Measurements from ENCODE around the gene MAPK11. TPM values are rescaled to one million over a fixed set of nuclear protein-coding genes. Genes with fewer than 3 reads are reported as not detected.

The MAPK11 gene
- total RNA-seq, 4 donors from 2014 or later: 2.4 to 5.7 (median 3.5) TPM

DNA sequence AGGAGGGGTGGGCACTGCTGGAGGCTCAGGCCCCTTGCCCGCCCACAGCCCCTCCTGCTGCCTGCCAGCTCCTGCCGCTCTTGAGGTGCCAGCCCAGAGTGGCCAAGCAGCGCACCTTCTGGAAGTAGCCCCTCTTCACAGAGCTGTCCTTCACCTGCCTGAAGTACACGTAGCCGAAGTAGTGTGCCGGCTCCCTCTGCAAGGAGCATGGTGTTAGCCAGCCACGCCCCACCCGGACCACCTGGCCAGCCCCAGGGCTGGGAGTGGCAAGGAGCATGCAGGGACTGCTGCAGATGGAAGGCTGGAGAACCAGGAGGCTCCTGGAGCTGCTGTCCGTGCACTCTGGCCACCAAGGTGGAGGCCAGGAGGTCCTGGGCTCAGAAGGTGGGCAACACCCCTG is 47.0 kb upstream of the MAPK11 start:
- intact Hi-C loops (cut with DNase I): no loop called here
- 83 to 92% methylated on average over 1 to 4 of the region's 9 CpGs for WGBS, 2 donors

DNA sequence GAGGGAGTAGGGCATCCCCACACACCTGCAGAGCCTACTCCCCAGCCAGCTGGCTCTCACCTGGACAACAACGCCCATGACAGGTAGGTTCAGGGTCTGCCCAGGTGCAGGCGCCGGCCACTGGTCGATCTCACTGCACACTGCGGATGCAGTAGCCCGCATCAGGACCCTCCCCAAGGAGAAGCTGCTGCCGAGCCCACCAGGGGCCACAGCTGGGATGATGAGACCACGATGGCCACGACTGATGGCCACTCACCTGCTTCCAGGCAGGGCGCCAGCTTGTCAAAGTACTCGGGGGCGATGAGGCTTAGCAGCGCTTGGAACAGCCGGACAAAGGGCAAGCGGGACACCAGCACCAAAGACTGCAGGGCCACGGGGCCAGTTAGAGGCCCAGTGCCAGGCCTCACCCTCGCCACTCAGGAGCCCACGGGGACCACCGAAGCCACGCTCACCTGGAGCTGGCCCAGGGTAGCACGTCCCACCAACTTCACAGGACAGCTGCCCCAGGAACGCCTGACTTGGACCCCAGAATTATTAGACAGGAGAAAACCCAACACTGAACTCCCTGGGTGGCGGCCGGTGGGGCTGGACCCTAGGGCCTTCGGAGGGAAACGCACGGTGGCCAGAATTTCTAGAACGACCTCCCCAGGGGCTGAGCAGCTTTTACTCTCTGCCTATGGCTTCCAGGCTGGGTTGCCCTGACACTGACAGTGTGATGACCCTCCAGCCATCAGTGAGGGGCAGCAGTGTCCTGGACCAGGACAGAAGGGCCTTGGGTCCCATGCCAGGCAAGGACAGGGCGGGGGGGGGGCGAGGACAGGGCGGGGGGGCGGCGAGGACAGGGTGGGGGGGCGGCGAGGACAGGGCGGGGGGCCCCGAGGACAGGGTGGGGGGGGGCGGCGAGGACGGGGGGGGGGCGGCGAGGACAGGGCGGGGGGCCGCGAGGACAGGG is 46.2 kb upstream of the MAPK11 start:
- WGBS, 2 donors: 80 to 91% methylated on average over 2 to 23 of the region's 45 CpGs
- TF ChIP-seq POLR2A (IDR thresholded peaks at IDR 0.05): no peak
- TF ChIP-seq, protein P1, sequence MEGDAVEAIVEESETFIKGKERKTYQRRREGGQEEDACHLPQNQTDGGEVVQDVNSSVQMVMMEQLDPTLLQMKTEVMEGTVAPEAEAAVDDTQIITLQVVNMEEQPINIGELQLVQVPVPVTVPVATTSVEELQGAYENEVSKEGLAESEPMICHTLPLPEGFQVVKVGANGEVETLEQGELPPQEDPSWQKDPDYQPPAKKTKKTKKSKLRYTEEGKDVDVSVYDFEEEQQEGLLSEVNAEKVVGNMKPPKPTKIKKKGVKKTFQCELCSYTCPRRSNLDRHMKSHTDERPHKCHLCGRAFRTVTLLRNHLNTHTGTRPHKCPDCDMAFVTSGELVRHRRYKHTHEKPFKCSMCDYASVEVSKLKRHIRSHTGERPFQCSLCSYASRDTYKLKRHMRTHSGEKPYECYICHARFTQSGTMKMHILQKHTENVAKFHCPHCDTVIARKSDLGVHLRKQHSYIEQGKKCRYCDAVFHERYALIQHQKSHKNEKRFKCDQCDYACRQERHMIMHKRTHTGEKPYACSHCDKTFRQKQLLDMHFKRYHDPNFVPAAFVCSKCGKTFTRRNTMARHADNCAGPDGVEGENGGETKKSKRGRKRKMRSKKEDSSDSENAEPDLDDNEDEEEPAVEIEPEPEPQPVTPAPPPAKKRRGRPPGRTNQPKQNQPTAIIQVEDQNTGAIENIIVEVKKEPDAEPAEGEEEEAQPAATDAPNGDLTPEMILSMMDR (IDR thresholded peaks at IDR 0.05): no peak

More for the DNA sequence above, 47.0 kb upstream of the MAPK11 start:
- Histone ChIP-seq H3K4me1 (peaks cover 8 to 28% (median 8%) of the 10 kb centered on the region in 3 donors), H3K4me3 (no peak overlapping the region), H3K36me3 (no peaks in the 10 kb centered on the region), H3K27ac (no peak overlapping the region), H3K27me3 (no peaks in the 10 kb centered on the region), H3K9me3 (no peaks in the 10 kb centered on the region)
- no peak for DNase-seq
- TF ChIP-seq, protein P1 (IDR thresholded peaks at IDR 0.05): no peak
- TF ChIP-seq POLR2A (IDR thresholded peaks at IDR 0.05): no peak

DNA sequence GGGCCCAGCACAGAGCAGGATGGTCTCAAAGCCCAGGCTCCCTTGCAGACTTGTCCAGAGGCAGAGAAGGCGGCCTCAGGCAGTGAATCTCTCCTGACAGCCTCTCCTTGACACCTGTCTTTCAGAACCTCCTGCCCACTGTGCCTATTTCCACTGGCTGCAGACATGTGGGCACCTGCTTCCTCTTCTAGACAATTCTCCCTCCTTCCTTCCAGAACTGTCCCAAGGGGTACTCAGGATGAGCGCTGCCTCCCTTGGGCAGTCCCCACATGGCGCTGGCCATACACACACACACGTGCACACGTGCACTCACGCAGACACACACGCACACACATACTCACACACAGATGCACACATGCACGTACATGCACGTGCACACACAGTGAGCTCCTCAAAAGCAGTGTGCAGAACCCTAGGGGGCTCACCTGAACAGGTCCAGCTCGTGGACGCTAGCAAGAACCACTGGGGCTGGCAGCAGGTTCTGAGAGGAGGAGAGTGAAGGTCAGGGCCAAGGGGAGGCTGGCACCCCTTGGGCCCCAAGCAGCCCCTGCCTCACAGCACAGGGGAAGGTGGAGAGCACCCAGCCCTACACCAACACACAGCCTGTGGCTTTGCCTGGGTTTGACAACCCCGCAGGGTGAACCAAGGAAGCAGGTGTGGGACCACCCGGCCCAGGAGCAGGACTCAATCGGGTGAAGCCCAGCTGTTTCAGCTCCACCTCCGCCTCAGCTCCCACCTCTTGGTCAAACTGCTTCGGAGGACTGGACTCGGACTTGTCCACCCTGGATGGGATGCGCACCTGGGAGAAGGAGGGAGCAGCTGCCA is 45.3 kb upstream of the MAPK11 start:
- DNase-seq: no peak
- WGBS, 2 donors: 80 to 83% methylated on average over 9 to 13 of the region's 18 CpGs
- TF ChIP-seq, protein P1 (IDR thresholded peaks at IDR 0.05): no peak
- no peak for TF ChIP-seq POLR2A (IDR thresholded peaks at IDR 0.05)
- intact Hi-C loops (cut with DNase I): no loop called here
- Histone ChIP-seq H3K27me3 (no peaks in the 10 kb centered on the region), H3K36me3 (no peaks in the 10 kb centered on the region), H3K9me3 (no peaks in the 10 kb centered on the region), H3K4me3 (no peak overlapping the region), H3K4me1 (peaks cover 8 to 28% (median 8%) of the 10 kb centered on the region in 3 donors), H3K27ac (peak overlapping the region in 1 of 4 donors; percentile 63)

More for the DNA sequence above, 46.2 kb upstream of the MAPK11 start:
- H3K36me3 ChIP-seq: no peaks in the 10 kb centered on the region
- DNase-seq: no peak
- H3K27ac ChIP-seq: no peak overlapping the region
- intact Hi-C loops (cut with DNase I): no loop called here
- peaks cover 8 to 28% (median 8%) of the 10 kb centered on the region in 3 donors for H3K4me1 ChIP-seq
- no peaks in the 10 kb centered on the region for H3K9me3 ChIP-seq
- H3K27me3 ChIP-seq: no peaks in the 10 kb centered on the region
- no peak overlapping the region for H3K4me3 ChIP-seq

DNA sequence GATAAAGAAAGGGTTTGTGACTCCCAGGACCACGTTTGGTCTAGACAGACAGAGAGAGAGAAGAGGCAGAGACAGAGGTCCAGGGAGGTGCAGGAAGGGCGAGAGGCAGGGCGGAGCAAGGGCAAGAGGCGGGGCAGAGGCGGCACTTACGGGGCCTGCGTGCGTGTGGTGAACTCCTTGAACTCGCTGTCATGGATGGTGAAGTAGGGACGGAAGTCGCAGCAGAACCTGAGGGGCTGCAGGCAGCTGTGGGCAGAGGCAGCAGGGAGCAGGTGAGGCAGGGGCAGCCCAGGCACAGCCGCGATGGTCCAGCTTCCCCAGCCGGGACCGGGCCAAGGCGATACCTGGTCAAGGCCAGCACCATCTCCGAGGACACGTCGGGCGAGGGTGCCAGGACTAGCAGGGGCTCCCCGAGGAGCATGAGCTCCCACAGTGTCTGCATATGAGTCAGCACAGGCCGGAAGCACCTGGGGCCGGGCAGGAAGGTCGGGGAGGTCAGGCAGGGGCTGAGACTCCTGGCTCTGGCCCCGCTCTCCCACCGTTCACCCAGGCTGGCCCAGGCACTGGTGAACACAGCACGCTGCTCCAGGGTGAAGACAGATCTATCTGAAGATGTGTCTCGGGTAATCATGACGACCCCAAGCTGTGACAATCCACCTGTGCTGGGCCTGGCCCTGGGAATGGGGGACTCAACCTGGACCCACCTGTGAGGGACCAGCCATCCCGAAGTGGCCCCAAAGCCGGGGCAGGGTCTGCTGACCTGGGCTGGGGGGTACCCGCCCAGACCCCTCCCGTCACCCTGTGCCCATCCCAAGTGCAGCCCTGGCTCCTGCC is 44.5 kb upstream of the MAPK11 start:
- H3K36me3 ChIP-seq: no peaks in the 10 kb centered on the region
- H3K4me1 ChIP-seq: peaks cover 8 to 28% (median 8%) of the 10 kb centered on the region in 3 donors
- peak overlapping the region in 2 of 4 donors; percentile 57 to 63 for H3K27ac ChIP-seq
- no peaks in the 10 kb centered on the region for H3K27me3 ChIP-seq
- no peaks in the 10 kb centered on the region for H3K9me3 ChIP-seq
- 49 to 55% methylated on average over 11 to 22 of the region's 33 CpGs for WGBS, 2 donors
- intact Hi-C loops (cut with DNase I): no loop called here
- DNase-seq: no peak
- H3K4me3 ChIP-seq: peak overlapping the region in 2 of 4 donors; percentile 26 to 48
- TF ChIP-seq, protein P1 (IDR thresholded peaks at IDR 0.05): no peak
- peak in 1 of 4 donors; percentile 37 for TF ChIP-seq POLR2A (IDR thresholded peaks at IDR 0.05)

Measured in esophagus squamous epithelium (tissue), 5 donors.